ENCODE results near the gene IL16.

DNA sequence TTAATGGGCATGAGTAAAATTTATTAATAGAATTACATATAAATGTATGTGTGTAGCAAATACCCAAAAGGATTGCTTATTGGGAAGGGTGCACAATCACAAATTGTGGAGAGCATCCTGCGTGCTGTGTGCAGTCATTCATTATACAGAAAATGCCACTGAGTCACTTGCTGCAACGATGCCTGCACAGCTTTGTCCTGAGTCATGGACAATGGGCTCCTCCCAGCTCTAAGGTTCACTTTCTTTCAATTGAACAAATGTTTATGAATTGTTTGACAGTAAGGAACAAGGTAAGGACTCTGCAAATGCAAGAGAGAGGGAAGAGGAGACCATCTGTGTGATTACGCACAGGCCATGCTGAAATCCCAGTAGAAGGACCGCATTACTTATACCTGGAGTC, 43.9 kb upstream of the IL16 start:
- TF ChIP-seq, protein P1, sequence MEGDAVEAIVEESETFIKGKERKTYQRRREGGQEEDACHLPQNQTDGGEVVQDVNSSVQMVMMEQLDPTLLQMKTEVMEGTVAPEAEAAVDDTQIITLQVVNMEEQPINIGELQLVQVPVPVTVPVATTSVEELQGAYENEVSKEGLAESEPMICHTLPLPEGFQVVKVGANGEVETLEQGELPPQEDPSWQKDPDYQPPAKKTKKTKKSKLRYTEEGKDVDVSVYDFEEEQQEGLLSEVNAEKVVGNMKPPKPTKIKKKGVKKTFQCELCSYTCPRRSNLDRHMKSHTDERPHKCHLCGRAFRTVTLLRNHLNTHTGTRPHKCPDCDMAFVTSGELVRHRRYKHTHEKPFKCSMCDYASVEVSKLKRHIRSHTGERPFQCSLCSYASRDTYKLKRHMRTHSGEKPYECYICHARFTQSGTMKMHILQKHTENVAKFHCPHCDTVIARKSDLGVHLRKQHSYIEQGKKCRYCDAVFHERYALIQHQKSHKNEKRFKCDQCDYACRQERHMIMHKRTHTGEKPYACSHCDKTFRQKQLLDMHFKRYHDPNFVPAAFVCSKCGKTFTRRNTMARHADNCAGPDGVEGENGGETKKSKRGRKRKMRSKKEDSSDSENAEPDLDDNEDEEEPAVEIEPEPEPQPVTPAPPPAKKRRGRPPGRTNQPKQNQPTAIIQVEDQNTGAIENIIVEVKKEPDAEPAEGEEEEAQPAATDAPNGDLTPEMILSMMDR (conservative IDR thresholded peaks at IDR 0.05 in 1 of 2, IDR thresholded peaks at IDR 0.05 in 1 of 2; ENCODE audit: extremely low read depth in 1 of 2, insufficient read depth in 1 of 2, low read depth in 1 of 2, low read length in 2 of 2), result no peak
- no peak for TF ChIP-seq EZH2 (IDR thresholded peaks at IDR 0.05; ENCODE audit: borderline replicate concordance, low read length)

Measured in mammary epithelial cell (primary cell).